Neuronal stem cell (in vitro differentiated cells): ENCODE results near the gene ATR.
"Not testable (repeated sequence)": the region's sequence is repeated elsewhere in the genome, so short reads cannot be mapped to it uniquely, and the experiment has no call there.

Source experiments
- DNase-seq: peaks from one replicate; pipeline ENCODE4 v3.0.0-alpha.2; 2013; ENCODE audit warnings: low spot score
- H2AFZ ChIP-seq: one replicate; pipeline ENCODE4 v1.6.1; 2013; ENCODE audit warnings: mild to moderate bottlenecking, low read length, inconsistent platforms
- H2AK5ac ChIP-seq: 2 replicates; pipeline ENCODE4 v1.6.1; 2013; ENCODE audit warnings: low read depth, mild to moderate bottlenecking, inconsistent platforms, low read length, moderate library complexity, mixed read lengths
- H2BK120ac ChIP-seq: 2 replicates; pipeline ENCODE4 v1.6.1; 2013; ENCODE audit warnings: low read depth, mild to moderate bottlenecking, inconsistent platforms, low read length, moderate library complexity, mixed read lengths
- H2BK12ac ChIP-seq: one replicate; pipeline ENCODE4 v1.6.1; 2013; ENCODE audit warnings: low read length, inconsistent platforms
- H2BK15ac ChIP-seq: 2 replicates; pipeline ENCODE4 v1.6.1; 2013; ENCODE audit warnings: mild to moderate bottlenecking, low read length, inconsistent platforms, mixed read lengths
- H2BK5ac ChIP-seq: one replicate; pipeline ENCODE4 v1.6.1; 2013; ENCODE audit warnings: inconsistent platforms, mild to moderate bottlenecking, low read length, moderate library complexity
- H3K14ac ChIP-seq: one replicate; pipeline ENCODE4 v1.6.1; 2013; ENCODE audit warnings: low read length, inconsistent platforms
- H3K18ac ChIP-seq: 2 replicates; pipeline ENCODE4 v1.6.1; 2013; ENCODE audit warnings: low read length, inconsistent platforms
- H3K23ac ChIP-seq: 2 replicates; pipeline ENCODE4 v1.6.1; 2013; ENCODE audit warnings: low read depth, mild to moderate bottlenecking, mixed read lengths, low read length, inconsistent platforms; ENCODE audit not compliant: poor library complexity
- H3K27ac ChIP-seq: replicated peaks from 3 replicates; pipeline ENCODE4 v1.5.1; 2013; ENCODE audit warnings: low read length, inconsistent platforms
- H3K27me3 ChIP-seq, 3 experiments: 2 replicates each; pipeline ENCODE4 v1.6.1; 2013; ENCODE audit warnings: low read length in 3 of 3, mild to moderate bottlenecking in 2 of 3, inconsistent platforms in 1 of 3, low read depth in 1 of 3, mixed read lengths in 1 of 3, moderate library complexity in 1 of 3; ENCODE audit not compliant: control insufficient read depth in 3 of 3, insufficient read depth in 3 of 3
- H3K36me3 ChIP-seq, 2 donors: replicated peaks in 1 of 2; 2 replicates each; pipeline ENCODE4 v1.6.1; 2013; ENCODE audit warnings: low read length in 2 of 2; ENCODE audit not compliant: control insufficient read depth in 2 of 2, insufficient read depth in 2 of 2
- H3K4ac ChIP-seq: 2 replicates; pipeline ENCODE4 v1.6.1; 2013; ENCODE audit warnings: inconsistent platforms, mild to moderate bottlenecking, low read length, moderate library complexity
- H3K4me1 ChIP-seq, 2 donors: 1 replicate in 1 of 2; 2 replicates in 1 of 2; pipeline ENCODE4 v1.6.1; 2013; ENCODE audit warnings: low read length in 2 of 2, low read depth in 1 of 2; ENCODE audit not compliant: control insufficient read depth in 2 of 2, insufficient read depth in 1 of 2
- H3K4me2 ChIP-seq: one replicate; pipeline ENCODE4 v1.6.1; 2013; ENCODE audit warnings: mild to moderate bottlenecking, low read length, inconsistent platforms; ENCODE audit not compliant: insufficient read depth, poor library complexity, severe bottlenecking
- H3K4me3 ChIP-seq, 2 donors: 2 replicates each; pipeline ENCODE4 v1.5.1; 2013; ENCODE audit warnings: low read length in 2 of 2, mild to moderate bottlenecking in 2 of 2, inconsistent platforms in 1 of 2, moderate library complexity in 1 of 2
- H3K79me1 ChIP-seq: one replicate; pipeline ENCODE4 v1.6.1; 2013; ENCODE audit warnings: low read depth, mild to moderate bottlenecking, inconsistent platforms, low read length, moderate library complexity
- H3K9ac ChIP-seq: one replicate; pipeline ENCODE4 v1.6.1; 2013; ENCODE audit warnings: mild to moderate bottlenecking, low read depth, low read length, inconsistent platforms; ENCODE audit not compliant: poor library complexity
- H3K9me3 ChIP-seq, 2 donors: replicated peaks in 1 of 2; 2 replicates each; pipeline versions ENCODE3 to v1.6.1; 2013; ENCODE audit warnings: low read length in 2 of 2, mild to moderate bottlenecking in 2 of 2, inconsistent platforms in 1 of 2, low read depth in 1 of 2, mixed read lengths in 1 of 2, moderate library complexity in 1 of 2; ENCODE audit not compliant: control insufficient read depth in 2 of 2, insufficient read depth in 1 of 2
- H4K8ac ChIP-seq: one replicate; pipeline ENCODE4 v1.6.1; 2013; ENCODE audit warnings: low read depth, mild to moderate bottlenecking, inconsistent platforms, low read length, moderate library complexity
- H4K91ac ChIP-seq: one replicate; pipeline ENCODE4 v1.6.1; 2013; ENCODE audit warnings: low read length, low read depth, mild to moderate bottlenecking, inconsistent platforms; ENCODE audit not compliant: poor library complexity
- WGBS, 2 donors: extraction: QIAGEN DNeasy Blood & Tissue Kit; methylation state at CpG; one replicate each; pipeline ENCODE4 v1.1.7; 2013; ENCODE audit warnings: missing lambda C conversion rate in 2 of 2, mixed read lengths in 1 of 2; ENCODE audit not compliant: insufficient read length in 2 of 2, insufficient replicate concordance in 1 of 2; ENCODE audit errors: extremely low coverage in 2 of 2; 5-methylcytosine and 5-hydroxymethylcytosine counted together

Gene ATR

DNA sequence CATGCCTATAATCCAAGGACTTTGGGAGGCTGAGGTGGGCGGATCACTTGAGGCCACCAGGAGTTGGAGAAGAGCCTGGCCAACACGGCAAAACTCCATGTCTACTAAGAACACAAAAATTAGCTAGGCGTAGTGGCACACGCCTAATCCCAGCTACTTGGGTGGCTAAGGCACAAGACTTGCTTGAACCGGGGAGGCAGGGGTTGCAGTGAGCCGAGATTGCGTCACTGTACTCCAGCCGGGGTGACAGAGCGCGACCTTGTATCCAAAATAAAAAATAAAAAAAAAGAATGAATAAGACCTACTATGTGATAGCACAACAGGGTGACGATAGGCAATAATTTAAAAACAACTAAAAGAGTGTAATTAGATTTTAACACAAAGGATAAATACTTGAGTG lies 134.2 kb downstream of the ATR start:
- H2BK120ac ChIP-seq: no peak overlapping the region
- H3K9ac ChIP-seq: no peak overlapping the region
- H3K36me3 ChIP-seq: peaks cover 0 to 5% of the 10 kb centered on the region in 2 donors
- H3K9me3 ChIP-seq: peaks cover 0 to 9% of the 10 kb centered on the region in 2 donors
- no peak overlapping the region for H3K4me3 ChIP-seq
- no peak overlapping the region for H4K8ac ChIP-seq
- H2BK5ac ChIP-seq: no peak overlapping the region
- H3K4me1 ChIP-seq: peaks cover 0 to 7% of the 10 kb centered on the region in 2 donors
- DNase-seq: no peak
- no peak overlapping the region for H3K4ac ChIP-seq
- no peak overlapping the region for H2BK12ac ChIP-seq
- H3K23ac ChIP-seq: no peak overlapping the region
- H3K4me2 ChIP-seq: no peak overlapping the region
- WGBS, 2 donors: no CpG with 5 or more reads among the region's 11 CpGs
- no peak overlapping the region for H4K91ac ChIP-seq
- H3K27me3 ChIP-seq: no peaks in the 10 kb centered on the region
- H3K14ac ChIP-seq: no peak overlapping the region
- no peak overlapping the region for H3K18ac ChIP-seq
- H3K27ac ChIP-seq: no peak overlapping the region
- H2BK15ac ChIP-seq: no peak overlapping the region
- H3K79me1 ChIP-seq: peaks cover 4% of the 10 kb centered on the region
- H2AFZ ChIP-seq: no peak overlapping the region
- H2AK5ac ChIP-seq: no peak overlapping the region

DNA sequence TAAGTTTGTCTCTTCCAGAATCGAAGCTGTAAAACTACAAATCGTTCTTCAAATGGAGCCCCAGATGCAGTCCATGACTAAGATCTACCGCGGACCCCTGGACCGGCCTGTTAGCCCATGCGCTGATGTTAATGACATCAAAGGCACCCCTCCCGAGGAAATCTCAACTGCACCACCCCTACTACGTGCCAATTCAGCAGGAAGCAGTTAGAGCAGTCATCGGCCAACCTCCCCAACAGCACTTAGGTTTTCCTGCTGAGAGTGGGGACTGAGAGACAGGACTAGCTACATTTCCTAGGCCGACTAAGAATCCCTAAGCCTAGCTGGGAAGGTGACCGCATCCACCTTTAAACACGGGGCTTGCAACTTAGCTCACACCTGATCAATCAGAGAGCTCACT lies 135.5 kb downstream of the ATR start:
- not testable (repeated sequence) for H3K14ac ChIP-seq, H2AK5ac ChIP-seq, H2BK120ac ChIP-seq, H3K4me3 ChIP-seq, H3K9me3 ChIP-seq, H3K79me1 ChIP-seq, H3K4ac ChIP-seq, H4K8ac ChIP-seq, H3K27me3 ChIP-seq, H3K18ac ChIP-seq, H3K9ac ChIP-seq, H3K27ac ChIP-seq, H2AFZ ChIP-seq, H3K4me1 ChIP-seq, H3K4me2 ChIP-seq, H2BK5ac ChIP-seq, H2BK15ac ChIP-seq, H4K91ac ChIP-seq, DNase-seq, H3K36me3 ChIP-seq, H3K23ac ChIP-seq, H2BK12ac ChIP-seq
- no CpG with 5 or more reads among the region's 12 CpGs for WGBS, 2 donors

DNA sequence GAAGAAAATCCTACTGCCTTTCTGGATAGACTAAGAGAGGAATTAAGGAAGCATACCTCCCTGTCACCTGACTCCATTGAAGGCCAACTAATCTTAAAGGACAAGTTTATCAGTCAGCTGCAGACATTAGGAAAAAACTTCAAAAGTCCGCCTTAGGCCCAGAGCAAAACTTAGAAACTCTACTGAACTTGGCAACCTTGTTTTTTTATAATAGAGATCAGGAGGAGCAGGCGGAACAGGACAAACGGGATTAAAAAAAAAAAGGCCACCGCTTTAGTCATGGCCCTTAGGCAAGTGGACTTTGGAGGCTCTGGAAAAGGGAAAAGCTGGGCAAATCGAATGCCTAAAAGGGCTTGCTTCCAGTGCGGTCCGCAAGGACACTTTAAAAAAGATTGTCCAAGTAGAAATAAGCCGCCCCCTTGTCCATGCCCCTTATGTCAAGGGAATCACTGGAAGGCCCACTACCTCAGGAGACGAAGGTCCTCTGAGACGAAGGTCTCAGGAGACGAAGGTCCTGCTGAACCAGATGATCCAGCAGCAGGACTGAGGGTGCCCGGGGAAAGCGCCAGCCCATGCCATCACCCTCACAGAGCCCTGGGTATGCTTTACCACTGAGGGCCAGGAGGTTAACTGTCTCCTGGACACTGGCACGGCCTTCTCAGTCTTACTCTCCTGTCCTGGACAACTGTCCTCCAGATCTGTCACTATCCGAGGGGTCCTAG lies 138.9 kb downstream of the ATR start:
- H4K91ac ChIP-seq, H3K27ac ChIP-seq, H2BK15ac ChIP-seq, H3K23ac ChIP-seq, DNase-seq, H2BK120ac ChIP-seq, H2BK12ac ChIP-seq, H3K9ac ChIP-seq, H3K4me3 ChIP-seq, H2BK5ac ChIP-seq, H2AFZ ChIP-seq, H3K79me1 ChIP-seq, H3K36me3 ChIP-seq, H3K9me3 ChIP-seq, H3K4ac ChIP-seq, H3K4me2 ChIP-seq, H4K8ac ChIP-seq, H2AK5ac ChIP-seq, H3K4me1 ChIP-seq, H3K14ac ChIP-seq, H3K18ac ChIP-seq, H3K27me3 ChIP-seq: not testable (repeated sequence)
- WGBS, 2 donors: no CpG with 5 or more reads among the region's 15 CpGs

DNA sequence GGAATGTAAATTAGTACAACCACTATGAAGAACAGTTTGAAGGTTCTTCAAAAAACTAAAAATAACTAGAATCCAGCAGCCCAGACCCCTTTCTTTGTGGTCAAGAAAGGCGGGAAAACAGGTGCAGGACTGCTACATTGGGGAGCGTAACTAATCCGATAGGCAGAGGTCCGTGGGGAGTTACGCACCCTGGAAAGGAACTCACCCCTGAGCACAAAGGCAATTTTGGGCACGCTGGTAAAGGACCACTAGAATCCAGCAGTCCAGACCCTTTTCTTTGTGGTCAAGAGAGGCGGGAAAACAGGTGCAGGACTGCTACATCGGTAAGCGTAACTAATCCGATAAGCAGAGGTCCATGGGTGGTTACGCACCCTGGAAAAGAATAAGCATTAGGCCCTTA lies 140.4 kb downstream of the ATR start:
- not testable (repeated sequence) for H2BK5ac ChIP-seq, H2AK5ac ChIP-seq, H2AFZ ChIP-seq, H3K4me1 ChIP-seq, H3K23ac ChIP-seq, H4K8ac ChIP-seq, H3K4me2 ChIP-seq, H3K27me3 ChIP-seq, H3K36me3 ChIP-seq, H2BK15ac ChIP-seq, DNase-seq, H2BK12ac ChIP-seq, H3K9me3 ChIP-seq, H4K91ac ChIP-seq, H3K4me3 ChIP-seq, H3K9ac ChIP-seq, H3K79me1 ChIP-seq, H2BK120ac ChIP-seq, H3K27ac ChIP-seq, H3K4ac ChIP-seq, H3K18ac ChIP-seq, H3K14ac ChIP-seq
- no CpG with 5 or more reads among the region's 11 CpGs for WGBS, 2 donors
